GM23338 (cell line): ENCODE measurements around the gene TBPL2. TPM values are rescaled to one million over a fixed set of nuclear protein-coding genes. Genes with fewer than 3 reads are reported as not detected.

Experiments
- ATAC-seq: fragments of 200-7000 bp; cut with Tn5 transposase; 3 replicates; pipeline ENCODE4 v1.9.1; 2020
- DNase-seq: peaks from one replicate; pipeline ENCODE4 v3.0.0-alpha.2; 2015; ENCODE audit warnings: low spot score
- H2AFZ ChIP-seq: fragments of 200-600 bp; sonication (generic); 2 replicates; pipeline ENCODE4 v1.8.0; 2016; ENCODE audit warnings: antibody characterized with exemption, mild to moderate bottlenecking, moderate library complexity
- H3F3A ChIP-seq: fragments of 200-600 bp; sonication (generic); replicated peaks from 2 replicates; pipeline ENCODE4 v1.8.0; 2017; ENCODE audit warnings: antibody characterized with exemption, mixed run types, low read depth
- H3K27ac ChIP-seq: fragments of 200-600 bp; sonication (generic); 2 replicates; pipeline ENCODE4 v1.6.1; 2016; ENCODE audit warnings: low read depth
- H3K27me3 ChIP-seq: fragments of 200-600 bp; sonication (generic); 2 replicates; pipeline ENCODE4 v1.8.0; 2016; ENCODE audit warnings: mild to moderate bottlenecking, mixed run types, moderate library complexity; ENCODE audit not compliant: insufficient read depth
- H3K36me3 ChIP-seq: fragments of 200-600 bp; sonication (generic); 2 replicates; pipeline ENCODE4 v1.8.0; 2016; ENCODE audit warnings: mild to moderate bottlenecking; ENCODE audit not compliant: insufficient read depth
- H3K4me1 ChIP-seq: fragments of 200-600 bp; sonication (generic); 2 replicates; pipeline ENCODE4 v1.8.0; 2016; ENCODE audit warnings: mild to moderate bottlenecking, moderate library complexity; ENCODE audit not compliant: insufficient read depth
- H3K4me2 ChIP-seq: fragments of 200-600 bp; sonication (generic); 2 replicates; pipeline ENCODE4 v1.7.1; 2017; ENCODE audit warnings: mixed run types
- H3K4me3 ChIP-seq: fragments of 200-600 bp; sonication (generic); 2 replicates; pipeline ENCODE4 v1.6.1; 2016; ENCODE audit warnings: mixed run types
- H3K79me2 ChIP-seq: fragments of 200-600 bp; sonication (generic); replicated peaks from 2 replicates; pipeline ENCODE4 v1.8.0; 2017; ENCODE audit warnings: mild to moderate bottlenecking; ENCODE audit not compliant: insufficient read depth
- H3K9me2 ChIP-seq: fragments of 200-600 bp; sonication (generic); 2 replicates; pipeline ENCODE4 v1.8.0; 2017; ENCODE audit not compliant: insufficient read depth
- H4K20me1 ChIP-seq: fragments of 200-600 bp; sonication (generic); replicated peaks from 2 replicates; pipeline ENCODE4 v1.8.0; 2017; ENCODE audit warnings: mild to moderate bottlenecking; ENCODE audit not compliant: insufficient read depth
- H3K27ac Mint-ChIP-seq: 2 replicates; pipeline ENCODE4 v1.8.0; 2020; ENCODE audit warnings: inconsistent platforms, mild to moderate bottlenecking, moderate library complexity, mixed read lengths
- H3K27me3 Mint-ChIP-seq: 3 replicates; pipeline ENCODE4 v1.8.0; 2022; ENCODE audit warnings: low read depth, mild to moderate bottlenecking, moderate library complexity, mixed read lengths, inconsistent platforms; ENCODE audit not compliant: insufficient read depth, poor library complexity
- H3K36me3 Mint-ChIP-seq: 3 replicates; pipeline ENCODE4 v1.8.0; 2021; ENCODE audit warnings: low read depth, mild to moderate bottlenecking, inconsistent platforms, moderate library complexity, mixed read lengths
- H3K4me1 Mint-ChIP-seq: 3 replicates; pipeline ENCODE4 v1.8.0; 2020; ENCODE audit warnings: mild to moderate bottlenecking, inconsistent platforms, mixed read lengths
- H3K4me3 Mint-ChIP-seq: 3 replicates; pipeline ENCODE4 v1.8.0; 2021; ENCODE audit warnings: moderate library complexity, mild to moderate bottlenecking, inconsistent platforms, mixed read lengths
- H3K9me3 Mint-ChIP-seq: 3 replicates; pipeline ENCODE4 v1.8.0; 2020; ENCODE audit warnings: moderate library complexity, mild to moderate bottlenecking, inconsistent platforms, mixed read lengths
- CREB1 ChIP-seq: fragments of 250-450 bp; sonication (Bioruptor Pico); IDR thresholded peaks from 2 replicates; pipeline ENCODE4 v1.5.0; 2020; ENCODE audit warnings: low read depth, mild to moderate bottlenecking, moderate library complexity
- CTCF ChIP-seq, 2 experiments: fragments of 200-600 bp in 1 of 2; sonication (generic) in 1 of 2; conservative IDR thresholded peaks; 2 replicates each; pipeline versions ENCODE4 v1.5.1 to v1.6.1; 2016 to 2017; ENCODE audit warnings: antibody characterized with exemption in 2 of 2, low read depth in 2 of 2, mild to moderate bottlenecking in 2 of 2, moderate library complexity in 1 of 2
- ETS1 ChIP-seq: IDR thresholded peaks from 2 replicates; pipeline ENCODE4 v1.6.1; 2016; ENCODE audit warnings: antibody characterized with exemption
- EZH2 ChIP-seq: fragments of 200-600 bp; sonication (generic); IDR thresholded peaks from one replicate; pipeline ENCODE4 v1.8.0; 2017; ENCODE audit warnings: antibody characterized with exemption, mild to moderate bottlenecking, low read depth; ENCODE audit not compliant: unreplicated experiment
- EZH2phosphoT487 ChIP-seq: fragments of 200-600 bp; sonication (generic); IDR thresholded peaks from one replicate; pipeline ENCODE4 v1.8.1; 2018; ENCODE audit warnings: antibody characterized with exemption; ENCODE audit not compliant: unreplicated experiment
- JUNB ChIP-seq: IDR thresholded peaks from one replicate; pipeline ENCODE4 v1.6.1; 2016; ENCODE audit warnings: antibody characterized with exemption; ENCODE audit not compliant: unreplicated experiment
- NANOG ChIP-seq: IDR thresholded peaks from 2 replicates; pipeline ENCODE4 v1.6.1; 2016; ENCODE audit warnings: antibody characterized with exemption, borderline replicate concordance
- POLR2AphosphoS5 ChIP-seq: IDR thresholded peaks from 2 replicates; pipeline ENCODE4 v1.6.1; 2016; ENCODE audit warnings: antibody characterized with exemption, low read depth
- STAT1 ChIP-seq: IDR thresholded peaks from one replicate; pipeline ENCODE4 v1.6.1; 2016; ENCODE audit warnings: antibody characterized with exemption; ENCODE audit not compliant: unreplicated experiment
- ZNF114 ChIP-seq: fragments of 250-450 bp; sonication (Bioruptor Pico); IDR thresholded peaks from 2 replicates; pipeline ENCODE4 v1.5.0; 2020; ENCODE audit warnings: mild to moderate bottlenecking, moderate library complexity
- ZNF331 ChIP-seq: fragments of 250-450 bp; sonication (Bioruptor Pico); IDR thresholded peaks from 2 replicates; pipeline ENCODE4 v1.5.0; 2020; ENCODE audit warnings: low read depth, mild to moderate bottlenecking, moderate library complexity
- polyA plus RNA-seq: library from polyadenylated mRNA; unstranded; fragments of >200 nt; fragmentation: Nextera tagmentation; extraction: Ambion mirVana; gene quantifications from 2 replicates; pipeline ENCODE4 v1.2.1, GENCODE V29; 2016
- total RNA-seq: library from RNA; depleted of rRNA; stranded (reverse); fragments of >200 nt; shearing (Covaris generic); gene quantifications from 2 replicates; pipeline ENCODE4 v1.2.3, GENCODE V29; 2014
- TF ChIP-seq, protein P1 (sequence below): fragments of 250-450 bp; sonication (Bioruptor Pico); IDR thresholded peaks from 2 replicates; pipeline ENCODE4 v1.5.0; 2020; ENCODE audit warnings: mild to moderate bottlenecking, moderate library complexity
- TF ChIP-seq, protein P2 (sequence below): IDR thresholded peaks from one replicate; pipeline ENCODE4 v1.6.1; 2018; ENCODE audit warnings: antibody characterized with exemption; ENCODE audit not compliant: unreplicated experiment

Gene TBPL2
- total and polyA plus RNA-seq, 2 experiments from 2014 or later, result 0.24 TPM; not detected in 1

GRCh38 chr14:55372423-55372822 lies 68.0 kb downstream of the TBPL2 start:
- no peak for ATAC-seq
- Mint-ChIP-seq H3K27ac (no peak overlapping the region), H3K4me1 (no peaks in the 10 kb centered on the region), H3K9me3 (no peaks in the 10 kb centered on the region), H3K36me3 (peaks cover 43% of the 10 kb centered on the region), H3K27me3 (peaks cover 5% of the 10 kb centered on the region), H3K4me3 (no peak overlapping the region)
- no peak overlapping the region for H3K4me3 ChIP-seq
- H3K27me3 ChIP-seq, result no peaks in the 10 kb centered on the region
- H3K4me1 ChIP-seq, result no peaks in the 10 kb centered on the region
- TF ChIP-seq, protein P1, sequence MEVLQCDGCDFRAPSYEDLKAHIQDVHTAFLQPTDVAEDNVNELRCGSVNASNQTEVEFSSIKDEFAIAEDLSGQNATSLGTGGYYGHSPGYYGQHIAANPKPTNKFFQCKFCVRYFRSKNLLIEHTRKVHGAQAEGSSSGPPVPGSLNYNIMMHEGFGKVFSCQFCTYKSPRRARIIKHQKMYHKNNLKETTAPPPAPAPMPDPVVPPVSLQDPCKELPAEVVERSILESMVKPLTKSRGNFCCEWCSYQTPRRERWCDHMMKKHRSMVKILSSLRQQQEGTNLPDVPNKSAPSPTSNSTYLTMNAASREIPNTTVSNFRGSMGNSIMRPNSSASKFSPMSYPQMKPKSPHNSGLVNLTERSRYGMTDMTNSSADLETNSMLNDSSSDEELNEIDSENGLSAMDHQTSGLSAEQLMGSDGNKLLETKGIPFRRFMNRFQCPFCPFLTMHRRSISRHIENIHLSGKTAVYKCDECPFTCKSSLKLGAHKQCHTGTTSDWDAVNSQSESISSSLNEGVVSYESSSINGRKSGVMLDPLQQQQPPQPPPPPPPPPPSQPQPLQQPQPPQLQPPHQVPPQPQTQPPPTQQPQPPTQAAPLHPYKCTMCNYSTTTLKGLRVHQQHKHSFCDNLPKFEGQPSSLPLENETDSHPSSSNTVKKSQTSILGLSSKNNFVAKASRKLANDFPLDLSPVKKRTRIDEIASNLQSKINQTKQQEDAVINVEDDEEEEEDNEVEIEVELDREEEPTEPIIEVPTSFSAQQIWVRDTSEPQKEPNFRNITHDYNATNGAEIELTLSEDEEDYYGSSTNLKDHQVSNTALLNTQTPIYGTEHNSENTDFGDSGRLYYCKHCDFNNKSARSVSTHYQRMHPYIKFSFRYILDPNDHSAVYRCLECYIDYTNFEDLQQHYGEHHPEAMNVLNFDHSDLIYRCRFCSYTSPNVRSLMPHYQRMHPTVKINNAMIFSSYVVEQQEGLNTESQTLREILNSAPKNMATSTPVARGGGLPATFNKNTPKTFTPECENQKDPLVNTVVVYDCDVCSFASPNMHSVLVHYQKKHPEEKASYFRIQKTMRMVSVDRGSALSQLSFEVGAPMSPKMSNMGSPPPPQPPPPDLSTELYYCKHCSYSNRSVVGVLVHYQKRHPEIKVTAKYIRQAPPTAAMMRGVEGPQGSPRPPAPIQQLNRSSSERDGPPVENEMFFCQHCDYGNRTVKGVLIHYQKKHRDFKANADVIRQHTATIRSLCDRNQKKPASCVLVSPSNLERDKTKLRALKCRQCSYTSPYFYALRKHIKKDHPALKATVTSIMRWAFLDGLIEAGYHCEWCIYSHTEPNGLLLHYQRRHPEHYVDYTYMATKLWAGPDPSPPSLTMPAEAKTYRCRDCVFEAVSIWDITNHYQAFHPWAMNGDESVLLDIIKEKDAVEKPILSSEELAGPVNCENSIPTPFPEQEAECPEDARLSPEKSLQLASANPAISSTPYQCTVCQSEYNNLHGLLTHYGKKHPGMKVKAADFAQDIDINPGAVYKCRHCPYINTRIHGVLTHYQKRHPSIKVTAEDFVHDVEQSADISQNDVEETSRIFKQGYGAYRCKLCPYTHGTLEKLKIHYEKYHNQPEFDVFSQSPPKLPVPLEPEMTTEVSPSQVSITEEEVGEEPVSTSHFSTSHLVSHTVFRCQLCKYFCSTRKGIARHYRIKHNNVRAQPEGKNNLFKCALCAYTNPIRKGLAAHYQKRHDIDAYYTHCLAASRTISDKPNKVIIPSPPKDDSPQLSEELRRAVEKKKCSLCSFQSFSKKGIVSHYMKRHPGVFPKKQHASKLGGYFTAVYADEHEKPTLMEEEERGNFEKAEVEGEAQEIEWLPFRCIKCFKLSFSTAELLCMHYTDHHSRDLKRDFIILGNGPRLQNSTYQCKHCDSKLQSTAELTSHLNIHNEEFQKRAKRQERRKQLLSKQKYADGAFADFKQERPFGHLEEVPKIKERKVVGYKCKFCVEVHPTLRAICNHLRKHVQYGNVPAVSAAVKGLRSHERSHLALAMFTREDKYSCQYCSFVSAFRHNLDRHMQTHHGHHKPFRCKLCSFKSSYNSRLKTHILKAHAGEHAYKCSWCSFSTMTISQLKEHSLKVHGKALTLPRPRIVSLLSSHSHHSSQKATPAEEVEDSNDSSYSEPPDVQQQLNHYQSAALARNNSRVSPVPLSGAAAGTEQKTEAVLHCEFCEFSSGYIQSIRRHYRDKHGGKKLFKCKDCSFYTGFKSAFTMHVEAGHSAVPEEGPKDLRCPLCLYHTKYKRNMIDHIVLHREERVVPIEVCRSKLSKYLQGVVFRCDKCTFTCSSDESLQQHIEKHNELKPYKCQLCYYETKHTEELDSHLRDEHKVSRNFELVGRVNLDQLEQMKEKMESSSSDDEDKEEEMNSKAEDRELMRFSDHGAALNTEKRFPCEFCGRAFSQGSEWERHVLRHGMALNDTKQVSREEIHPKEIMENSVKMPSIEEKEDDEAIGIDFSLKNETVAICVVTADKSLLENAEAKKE (CRISPR knock-in tag), result no peak
- TF ChIP-seq CTCF (conservative IDR thresholded peaks at IDR 0.05; ENCODE audit: low read depth in 2 of 2), result no peak
- no peak for TF ChIP-seq JUNB
- TF ChIP-seq ETS1, result no peak
- no peak for TF ChIP-seq STAT1
- TF ChIP-seq, protein P2, sequence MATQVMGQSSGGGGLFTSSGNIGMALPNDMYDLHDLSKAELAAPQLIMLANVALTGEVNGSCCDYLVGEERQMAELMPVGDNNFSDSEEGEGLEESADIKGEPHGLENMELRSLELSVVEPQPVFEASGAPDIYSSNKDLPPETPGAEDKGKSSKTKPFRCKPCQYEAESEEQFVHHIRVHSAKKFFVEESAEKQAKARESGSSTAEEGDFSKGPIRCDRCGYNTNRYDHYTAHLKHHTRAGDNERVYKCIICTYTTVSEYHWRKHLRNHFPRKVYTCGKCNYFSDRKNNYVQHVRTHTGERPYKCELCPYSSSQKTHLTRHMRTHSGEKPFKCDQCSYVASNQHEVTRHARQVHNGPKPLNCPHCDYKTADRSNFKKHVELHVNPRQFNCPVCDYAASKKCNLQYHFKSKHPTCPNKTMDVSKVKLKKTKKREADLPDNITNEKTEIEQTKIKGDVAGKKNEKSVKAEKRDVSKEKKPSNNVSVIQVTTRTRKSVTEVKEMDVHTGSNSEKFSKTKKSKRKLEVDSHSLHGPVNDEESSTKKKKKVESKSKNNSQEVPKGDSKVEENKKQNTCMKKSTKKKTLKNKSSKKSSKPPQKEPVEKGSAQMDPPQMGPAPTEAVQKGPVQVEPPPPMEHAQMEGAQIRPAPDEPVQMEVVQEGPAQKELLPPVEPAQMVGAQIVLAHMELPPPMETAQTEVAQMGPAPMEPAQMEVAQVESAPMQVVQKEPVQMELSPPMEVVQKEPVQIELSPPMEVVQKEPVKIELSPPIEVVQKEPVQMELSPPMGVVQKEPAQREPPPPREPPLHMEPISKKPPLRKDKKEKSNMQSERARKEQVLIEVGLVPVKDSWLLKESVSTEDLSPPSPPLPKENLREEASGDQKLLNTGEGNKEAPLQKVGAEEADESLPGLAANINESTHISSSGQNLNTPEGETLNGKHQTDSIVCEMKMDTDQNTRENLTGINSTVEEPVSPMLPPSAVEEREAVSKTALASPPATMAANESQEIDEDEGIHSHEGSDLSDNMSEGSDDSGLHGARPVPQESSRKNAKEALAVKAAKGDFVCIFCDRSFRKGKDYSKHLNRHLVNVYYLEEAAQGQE, result no peak
- no peak for TF ChIP-seq NANOG
- no peak for TF ChIP-seq ZNF114 (CRISPR knock-in tag)
- TF ChIP-seq EZH2phosphoT487, result no peak
- no peak for TF ChIP-seq POLR2AphosphoS5
- TF ChIP-seq CREB1 (CRISPR knock-in tag), result no peak
- TF ChIP-seq ZNF331, result no peak
- TF ChIP-seq EZH2, result no peak
- H3K36me3 ChIP-seq, result peaks cover 21% of the 10 kb centered on the region; the same call in 1 of the 2 replicates
- no peak overlapping the region for H3K27ac ChIP-seq
- H3F3A ChIP-seq, result no peaks in the 10 kb centered on the region
- no peak overlapping the region for H2AFZ ChIP-seq
- H3K4me2 ChIP-seq, result no peak overlapping the region
- no peak for DNase-seq
- H3K79me2 ChIP-seq, result no peaks in the 10 kb centered on the region
- H3K9me2 ChIP-seq, result no peaks in the 10 kb centered on the region
- 0 out of 2 replicates have a peak, but pooled peaks cover 5% of the 10 kb centered on the region for H4K20me1 ChIP-seq
